ENCODE measurements around the gene HOATZ. TPM values are rescaled to one million over a fixed set of nuclear protein-coding genes. Genes with fewer than 3 reads are reported as not detected.

HOATZ gene
- total and polyA plus RNA-seq, 2 donors (not counting 3 experiments of a cell fraction or from before 2014, with no cell fraction given), result not detected

GRCh38 chr11:111562692-111563389 is 48.3 kb downstream of the HOATZ start:
- Histone ChIP-seq H3K4me1 (ENCODE audit: control insufficient read depth, extremely low read depth, insufficient read depth, low read length) (no peaks in the 10 kb centered on the region), H3K27ac (ENCODE audit: insufficient read depth, low read depth, low read length) (no peak overlapping the region), H3K9me3 (replicated peaks; ENCODE audit: control insufficient read depth, insufficient read depth, low read length) (no peaks in the 10 kb centered on the region), H3K36me3 (ENCODE audit: control insufficient read depth in 2 of 2, extremely low read depth in 1 of 2, insufficient read depth in 2 of 2, low read length in 2 of 2) (no peaks in the 10 kb centered on the region), H3K27me3 (ENCODE audit: control insufficient read depth in 2 of 2, insufficient read depth in 2 of 2, low read length in 2 of 2) (no peaks in the 10 kb centered on the region), H4K20me1 (replicated peaks; ENCODE audit: control insufficient read depth, extremely low read depth, insufficient read depth, low read length) (no peaks in the 10 kb centered on the region), H3K4me3 (replicated peaks in 1 of 3; ENCODE audit: insufficient read depth in 1 of 3, low read depth in 1 of 3, low read length in 3 of 3) (no peak overlapping the region), H3K79me2 (ENCODE audit: control insufficient read depth, insufficient read depth, low read length) (no peaks in the 10 kb centered on the region), H3K4me2 (ENCODE audit: insufficient read depth, low read length) (no peak overlapping the region), H2AFZ (ENCODE audit: low read depth, low read length) (no peak overlapping the region), H3K9ac (replicated peaks; ENCODE audit: extremely low read depth, insufficient read depth, low read length) (no peak overlapping the region), H3K9me1 (replicated peaks; ENCODE audit: control insufficient read depth, extremely low read depth, insufficient read depth, low read length) (no peaks in the 10 kb centered on the region)
- DNase-seq (ENCODE audit: low read depth, low spot score) (no peak), FAIRE-seq (no peak)
- intact Hi-C loops (cut with micrococcal nuclease), result no loop called here
- ChIA-PET CTCF (interaction anchor here (1.7 to 4.0 kb wide), 3 partner anchors 12 to 279 kb away, joined by 9 to 15 read pairs (median 9); no protein-coding TSS in a partner anchor), POLR2A (no interaction called here)
- no peak for TF ChIP-seq GATA2 (IDR thresholded peaks at IDR 0.05; ENCODE audit: insufficient read depth, insufficient read length, low read depth, low read length)
- TF ChIP-seq CTCF (IDR thresholded peaks at IDR 0.05; ENCODE audit: extremely low read depth in 1 of 2, insufficient read depth in 1 of 2, low read depth in 1 of 2, low read length in 2 of 2), result no peak
- no peak for TF ChIP-seq JUN (IDR thresholded peaks at IDR 0.05; ENCODE audit: borderline replicate concordance, insufficient read depth, insufficient read length, low read depth)
- no peak for TF ChIP-seq POLR2AphosphoS5 (IDR thresholded peaks at IDR 0.05; ENCODE audit: insufficient read depth, low read depth, low read length)
- TF ChIP-seq MYC (IDR thresholded peaks at IDR 0.05; ENCODE audit: low read depth, low read length), result no peak
- TF ChIP-seq EZH2 (IDR thresholded peaks at IDR 0.05; ENCODE audit: borderline replicate concordance, low read depth, low read length, severe bottlenecking), result no peak
- TF ChIP-seq FOS (IDR thresholded peaks at IDR 0.05; ENCODE audit: borderline replicate concordance, insufficient read depth, low read length), result no peak
- no peak for TF ChIP-seq POLR2A (IDR thresholded peaks at IDR 0.05; ENCODE audit: low read depth, low read length)
- TF ChIP-seq MAX (IDR thresholded peaks at IDR 0.05; ENCODE audit: insufficient read depth, insufficient read length), result no peak
- BruUV-seq (replicated peaks), result no TSS peak
- dilution Hi-C loops (cut with MboI; ENCODE audit: extremely low pct_ligation_motif_present, low sequenced_read_pairs), result no loop called here
